Astrocyte (in vitro differentiated cells and primary cell): ENCODE data around the gene GEMIN8.

Source experiments
- CTCF ChIP-seq: IDR thresholded peaks from 2 replicates; pipeline ENCODE4 v1.5.1; 2011; ENCODE audit warnings: low read depth, mild to moderate bottlenecking, inconsistent platforms, low read length, moderate library complexity; ENCODE audit not compliant: insufficient read depth
- EZH2 ChIP-seq: IDR thresholded peaks from 2 replicates; pipeline ENCODE4 v1.6.1; 2012; ENCODE audit warnings: mild to moderate bottlenecking, low read length, inconsistent platforms; ENCODE audit not compliant: insufficient read depth

GRCh38 chrX:14028473-14028872 is 1.2 kb downstream of the GEMIN8 start:
- TF ChIP-seq EZH2: no peak
- TF ChIP-seq CTCF: no peak
